ENCODE data around the gene CRKL.

- TF ChIP-seq, protein P1, sequence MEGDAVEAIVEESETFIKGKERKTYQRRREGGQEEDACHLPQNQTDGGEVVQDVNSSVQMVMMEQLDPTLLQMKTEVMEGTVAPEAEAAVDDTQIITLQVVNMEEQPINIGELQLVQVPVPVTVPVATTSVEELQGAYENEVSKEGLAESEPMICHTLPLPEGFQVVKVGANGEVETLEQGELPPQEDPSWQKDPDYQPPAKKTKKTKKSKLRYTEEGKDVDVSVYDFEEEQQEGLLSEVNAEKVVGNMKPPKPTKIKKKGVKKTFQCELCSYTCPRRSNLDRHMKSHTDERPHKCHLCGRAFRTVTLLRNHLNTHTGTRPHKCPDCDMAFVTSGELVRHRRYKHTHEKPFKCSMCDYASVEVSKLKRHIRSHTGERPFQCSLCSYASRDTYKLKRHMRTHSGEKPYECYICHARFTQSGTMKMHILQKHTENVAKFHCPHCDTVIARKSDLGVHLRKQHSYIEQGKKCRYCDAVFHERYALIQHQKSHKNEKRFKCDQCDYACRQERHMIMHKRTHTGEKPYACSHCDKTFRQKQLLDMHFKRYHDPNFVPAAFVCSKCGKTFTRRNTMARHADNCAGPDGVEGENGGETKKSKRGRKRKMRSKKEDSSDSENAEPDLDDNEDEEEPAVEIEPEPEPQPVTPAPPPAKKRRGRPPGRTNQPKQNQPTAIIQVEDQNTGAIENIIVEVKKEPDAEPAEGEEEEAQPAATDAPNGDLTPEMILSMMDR (conservative IDR thresholded peaks at IDR 0.05; ENCODE audit: low read depth, low read length): no peak
- TF ChIP-seq EZH2phosphoT487 (IDR thresholded peaks at IDR 0.05; ENCODE audit: borderline replicate concordance, low read length): no peak
These were observed 3.6 kb downstream of the CRKL start for GRCh38 chr22:20920881-20921203.
